B cell (primary cell): ENCODE measurements around the gene DESI2.

Experiments used
- EZH2 ChIP-seq: IDR thresholded peaks from 2 replicates; pipeline ENCODE4 v1.6.1; 2012; ENCODE audit warnings: borderline replicate concordance, low read depth, mild to moderate bottlenecking, moderate library complexity, low read length; ENCODE audit not compliant: insufficient read depth, poor library complexity, severe bottlenecking
- TF ChIP-seq, protein P1 (sequence below): fragments of 200-600 bp; IDR thresholded peaks from one replicate; pipeline ENCODE4 v1.8.0; 2022; ENCODE audit warnings: antibody characterized with exemption, mild to moderate bottlenecking

DNA sequence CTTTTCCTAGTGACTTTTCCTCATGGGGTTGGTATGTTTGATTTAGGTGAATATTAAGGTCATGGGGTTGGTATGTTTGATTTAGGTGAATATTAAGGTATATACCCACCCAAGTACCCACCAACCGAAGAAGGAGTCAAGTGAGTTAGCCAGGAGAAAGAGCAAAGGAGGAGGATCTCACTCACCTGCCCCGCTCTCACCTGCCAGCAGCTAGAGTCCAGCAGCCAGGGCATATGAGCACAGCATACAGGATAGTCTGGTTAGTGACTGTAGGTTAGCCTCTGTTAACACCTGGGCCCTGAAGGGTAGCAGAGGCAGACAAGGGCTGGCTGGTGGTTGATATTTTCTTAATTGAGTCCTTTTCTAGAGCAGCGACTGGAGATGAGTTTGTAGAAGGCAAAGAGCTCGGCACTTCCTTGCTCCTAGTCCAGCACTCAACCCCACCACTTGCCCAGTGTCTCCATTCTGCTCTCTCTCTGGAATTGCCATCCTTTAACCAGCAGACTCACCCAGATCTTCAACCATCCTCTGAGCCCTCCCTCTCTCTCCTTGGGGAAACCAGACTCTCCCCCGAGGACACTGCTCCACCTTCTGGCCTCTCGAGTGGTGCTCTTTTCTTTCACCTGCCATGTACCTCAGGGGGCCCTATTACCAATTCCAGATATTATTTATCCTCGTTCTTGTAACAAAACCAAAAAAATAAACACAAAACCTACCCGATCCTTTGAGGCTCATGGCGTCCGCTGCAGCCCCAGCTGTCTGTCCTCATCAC, 16.3 kb upstream of the DESI2 start:
- TF ChIP-seq, protein P1, sequence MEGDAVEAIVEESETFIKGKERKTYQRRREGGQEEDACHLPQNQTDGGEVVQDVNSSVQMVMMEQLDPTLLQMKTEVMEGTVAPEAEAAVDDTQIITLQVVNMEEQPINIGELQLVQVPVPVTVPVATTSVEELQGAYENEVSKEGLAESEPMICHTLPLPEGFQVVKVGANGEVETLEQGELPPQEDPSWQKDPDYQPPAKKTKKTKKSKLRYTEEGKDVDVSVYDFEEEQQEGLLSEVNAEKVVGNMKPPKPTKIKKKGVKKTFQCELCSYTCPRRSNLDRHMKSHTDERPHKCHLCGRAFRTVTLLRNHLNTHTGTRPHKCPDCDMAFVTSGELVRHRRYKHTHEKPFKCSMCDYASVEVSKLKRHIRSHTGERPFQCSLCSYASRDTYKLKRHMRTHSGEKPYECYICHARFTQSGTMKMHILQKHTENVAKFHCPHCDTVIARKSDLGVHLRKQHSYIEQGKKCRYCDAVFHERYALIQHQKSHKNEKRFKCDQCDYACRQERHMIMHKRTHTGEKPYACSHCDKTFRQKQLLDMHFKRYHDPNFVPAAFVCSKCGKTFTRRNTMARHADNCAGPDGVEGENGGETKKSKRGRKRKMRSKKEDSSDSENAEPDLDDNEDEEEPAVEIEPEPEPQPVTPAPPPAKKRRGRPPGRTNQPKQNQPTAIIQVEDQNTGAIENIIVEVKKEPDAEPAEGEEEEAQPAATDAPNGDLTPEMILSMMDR, result no peak
- no peak for TF ChIP-seq EZH2
